C1 segment of cervical spinal cord (tissue), 14 donors: ENCODE measurements around the gene CXCR4.

Experiments
- DNase-seq, 14 donors: peaks; one replicate each; lab custom pipeline; 2025; lab: John Stamatoyannopoulos, UW

Gene CXCR4

GRCh38 chr2:136131961-136132824 is 14.2 kb upstream of the CXCR4 start:
- DNase-seq, result peak in 1 of 14 donors; percentile 21

- DNase-seq, result no peak
Measured at GRCh38 chr2:136131484-136131960, 13.6 kb upstream of the CXCR4 start.

- no peak for DNase-seq
Measured at GRCh38 chr2:136130511-136130910, 12.6 kb upstream of the CXCR4 start.

- DNase-seq, result no peak
Measured at GRCh38 chr2:136130045-136130444, 12.1 kb upstream of the CXCR4 start.

GRCh38 chr2:136129601-136130000 is 11.7 kb upstream of the CXCR4 start:
- no peak for DNase-seq

GRCh38 chr2:136128905-136129304 is 11.0 kb upstream of the CXCR4 start:
- no peak for DNase-seq

GRCh38 chr2:136128366-136128765 is 10.4 kb upstream of the CXCR4 start:
- no peak for DNase-seq

- DNase-seq, result no peak
Measured at GRCh38 chr2:136127356-136127755, 9.4 kb upstream of the CXCR4 start.

- DNase-seq, result no peak
Measured at GRCh38 chr2:136126421-136126926, 8.5 kb upstream of the CXCR4 start.

- no peak for DNase-seq
Measured at GRCh38 chr2:136126021-136126420, 8.1 kb upstream of the CXCR4 start.

- peak in 1 of 14 donors; percentile 37 for DNase-seq
Measured at GRCh38 chr2:136125236-136125635, 7.3 kb upstream of the CXCR4 start.

- DNase-seq, result no peak
Measured at GRCh38 chr2:136124805-136125204, 6.9 kb upstream of the CXCR4 start.

- DNase-seq, result no peak
Measured at GRCh38 chr2:136122661-136123060, 4.7 kb upstream of the CXCR4 start.

GRCh38 chr2:136121204-136121910 is 3.4 kb upstream of the CXCR4 start:
- peak in 6 of 14 donors; percentile 13 to 44 (median 30) for DNase-seq

GRCh38 chr2:136119717-136120675 is 2.0 kb upstream of the CXCR4 start:
- DNase-seq, result no peak

GRCh38 chr2:136118819-136119716 is 1.1 kb upstream of the CXCR4 start:
- DNase-seq, result peak in 9 of 14 donors; percentile 15 to 45 (median 39)

GRCh38 chr2:136117391-136117841 is 533 bp downstream of the CXCR4 start:
- DNase-seq, result peak in 6 of 14 donors; percentile 54 to 68 (median 57)

- peak in 2 of 14 donors; percentile 21 to 44 for DNase-seq
Measured at GRCh38 chr2:136116813-136117390, 1.0 kb downstream of the CXCR4 start.

- peak in 4 of 14 donors; percentile 17 to 36 (median 28) for DNase-seq
Measured at GRCh38 chr2:136116151-136116812, 1.7 kb downstream of the CXCR4 start.
